T-helper 22 cell (primary cell): Measurements from ENCODE around the gene GALNTL6.

ENCODE experiments used
- DNase-seq: peaks from one replicate; pipeline ENCODE4 v3.0.0-alpha.2; 2020; ENCODE audit warnings: low read depth

The GALNTL6 gene

DNA sequence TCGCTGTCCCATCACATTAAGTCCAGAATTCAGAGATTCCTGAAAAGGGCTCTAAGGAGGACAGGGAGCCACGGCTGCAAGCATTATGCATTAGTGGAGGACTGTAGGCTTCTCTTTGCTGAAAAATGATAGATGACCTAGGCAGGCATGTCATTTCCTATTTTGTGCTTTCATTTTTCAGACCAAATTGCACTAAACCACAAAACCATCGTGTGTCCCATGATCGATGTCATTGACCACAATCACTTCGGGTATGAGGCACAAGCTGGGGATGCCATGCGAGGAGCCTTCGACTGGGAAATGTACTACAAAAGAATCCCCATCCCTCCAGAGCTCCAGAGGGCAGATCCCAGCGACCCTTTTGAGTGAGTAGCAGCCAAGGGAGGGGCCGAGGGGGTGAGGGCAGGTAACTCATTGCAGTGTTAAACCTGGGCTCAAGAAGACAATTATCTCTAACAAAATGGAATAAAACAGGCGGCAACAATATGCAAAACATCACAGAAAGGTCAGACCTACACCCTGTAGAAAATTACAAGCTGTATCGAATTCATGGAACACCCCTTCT is 1000.2 kb downstream of the GALNTL6 start:
- no peak for DNase-seq

DNA sequence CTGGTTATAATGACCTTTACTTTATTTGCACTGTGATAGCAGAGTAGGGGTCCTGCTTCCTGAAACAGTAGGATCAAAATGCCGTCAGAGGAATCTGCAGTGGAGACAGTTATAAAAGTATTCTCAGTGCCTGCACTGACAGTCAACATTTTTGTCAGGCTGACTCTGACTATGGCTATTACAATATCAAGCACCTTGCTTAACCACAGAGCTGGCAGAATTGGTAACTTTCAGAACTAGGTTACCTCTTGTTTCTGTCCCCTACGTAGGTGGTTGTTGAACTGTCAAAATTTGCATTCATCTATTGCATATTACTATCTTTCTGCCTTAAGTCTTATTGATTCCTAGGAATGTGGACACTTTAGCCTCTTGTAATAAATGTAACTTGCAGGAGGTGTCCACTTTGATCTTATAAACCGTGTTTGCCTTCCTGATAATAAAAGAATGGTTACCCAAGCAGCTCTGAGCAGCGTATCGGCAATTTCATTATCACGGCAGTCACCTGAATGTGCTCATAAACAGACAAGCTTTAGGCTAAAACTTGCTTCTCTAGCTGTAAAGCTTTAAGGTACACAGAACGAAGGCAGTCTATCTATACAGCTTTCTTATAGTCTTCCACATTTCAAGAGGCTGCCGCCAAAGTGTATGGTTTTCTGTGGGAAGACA is 1002.4 kb downstream of the GALNTL6 start:
- DNase-seq, result no peak

DNA sequence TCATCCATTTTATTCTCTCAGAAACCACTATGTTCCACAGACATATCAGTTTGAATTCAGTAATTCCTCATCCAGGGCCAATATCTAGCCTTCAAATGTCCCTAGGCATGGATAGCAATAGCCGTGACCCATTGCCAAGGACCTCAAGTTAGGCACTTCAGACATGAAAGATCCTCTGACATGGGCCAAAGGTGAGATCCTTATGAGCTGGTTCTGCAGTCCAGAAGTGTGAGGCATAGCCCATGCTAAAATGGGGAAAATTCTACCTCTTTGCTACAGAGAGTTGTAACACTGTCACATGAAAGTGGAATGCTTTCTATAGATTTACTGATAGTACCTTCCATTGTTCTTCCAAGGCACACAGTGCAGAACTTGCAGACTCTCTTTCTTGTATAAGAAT is 1005.7 kb downstream of the GALNTL6 start:
- no peak for DNase-seq

DNA sequence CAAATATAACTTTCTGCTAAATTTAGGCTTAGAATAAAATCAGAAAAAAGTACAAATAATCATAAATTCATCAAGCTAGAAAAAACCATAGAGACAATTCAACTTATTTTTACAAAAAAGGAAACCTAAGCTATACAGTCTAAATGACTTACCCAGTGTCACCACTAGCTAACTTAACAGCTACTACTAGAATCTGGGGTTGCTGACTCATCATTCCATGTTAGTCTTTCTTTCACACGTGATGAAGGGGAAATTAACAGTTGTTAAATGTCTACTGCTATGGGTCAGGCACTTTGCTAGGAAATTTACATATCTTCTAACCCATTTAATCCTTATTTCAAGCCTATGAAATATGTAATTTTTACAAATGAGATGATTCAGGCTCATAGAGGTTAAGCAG is 1006.1 kb downstream of the GALNTL6 start:
- no peak for DNase-seq

DNA sequence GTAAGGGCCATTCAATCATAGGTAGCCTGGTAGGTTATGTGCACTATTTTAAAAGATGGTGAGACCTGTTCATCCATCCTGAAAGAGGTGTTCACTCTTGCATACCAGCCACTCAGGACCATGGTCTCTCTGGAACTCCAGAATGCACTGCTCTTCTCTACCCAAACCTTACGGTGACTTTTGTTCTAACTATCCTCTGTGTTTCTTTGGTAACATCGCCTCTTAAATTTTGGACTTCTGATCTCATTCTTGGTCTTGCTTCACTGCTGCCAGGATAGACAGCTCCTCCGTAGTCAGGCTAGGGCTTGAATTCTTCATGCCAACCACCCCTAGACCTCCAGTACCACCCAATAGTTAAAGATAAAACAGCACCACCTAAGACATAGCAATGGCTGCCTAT is 1009.1 kb downstream of the GALNTL6 start:
- no peak for DNase-seq

DNA sequence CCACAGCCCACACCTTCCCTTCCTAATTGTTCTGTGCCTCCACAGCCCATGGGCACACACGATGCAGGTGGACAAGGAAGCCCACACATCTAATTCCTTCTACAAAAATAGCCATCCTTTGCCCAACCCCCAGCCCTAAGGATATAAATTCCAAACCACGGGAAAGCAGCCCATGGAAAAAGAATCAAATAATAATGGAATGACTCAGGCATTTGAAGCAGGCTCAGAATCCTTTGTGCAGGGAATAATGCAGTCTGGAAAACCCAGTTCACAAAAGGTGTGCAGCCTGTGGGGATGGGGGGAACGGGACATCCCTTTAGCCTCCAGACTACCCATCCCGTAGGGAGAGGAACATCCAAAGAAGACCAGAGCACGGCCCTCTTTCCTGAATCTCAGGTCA is 1013.1 kb downstream of the GALNTL6 start:
- DNase-seq, result no peak

DNA sequence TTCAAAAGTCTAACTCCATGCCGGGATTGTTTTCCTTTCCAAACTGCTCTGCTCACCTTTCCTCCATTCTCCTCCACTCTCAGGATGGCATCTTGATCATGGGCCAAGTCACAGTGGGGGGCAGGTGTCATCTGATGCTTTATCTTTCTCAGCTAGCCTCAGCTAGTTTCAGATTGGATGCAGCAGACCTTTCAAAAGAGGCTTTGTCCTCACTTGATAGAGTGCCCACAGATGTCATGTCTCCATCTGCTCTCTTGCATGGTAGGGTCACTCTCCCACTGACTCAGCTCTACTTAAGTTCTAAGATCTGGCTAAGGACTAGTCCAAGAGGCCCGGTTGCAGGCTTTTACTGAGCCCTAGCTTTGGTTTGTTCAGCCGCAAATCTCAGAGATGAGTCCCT is 1013.7 kb downstream of the GALNTL6 start:
- no peak for DNase-seq

DNA sequence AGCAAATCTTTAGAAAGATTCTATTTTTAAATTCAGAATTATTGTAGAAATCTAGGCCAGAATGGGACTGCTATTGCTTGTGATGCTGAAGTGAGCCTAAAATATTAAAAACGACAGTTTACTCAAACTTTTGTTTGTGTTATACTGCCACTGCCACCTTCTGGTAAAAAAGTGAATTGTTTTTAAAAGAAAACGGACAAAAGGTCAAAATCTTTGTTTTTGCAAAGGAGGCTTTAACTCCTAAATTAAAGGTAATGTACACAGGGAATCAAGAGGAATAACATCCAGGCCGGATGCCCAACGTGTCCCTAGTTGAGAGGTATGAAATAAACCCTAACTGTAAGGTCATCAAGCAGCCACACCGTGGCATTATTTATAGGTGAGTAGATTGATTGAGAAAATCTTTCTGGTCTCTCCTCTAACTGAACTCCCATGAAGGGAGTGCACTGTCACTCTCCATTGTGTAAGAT is 1017.1 kb downstream of the GALNTL6 start:
- no peak for DNase-seq

DNA sequence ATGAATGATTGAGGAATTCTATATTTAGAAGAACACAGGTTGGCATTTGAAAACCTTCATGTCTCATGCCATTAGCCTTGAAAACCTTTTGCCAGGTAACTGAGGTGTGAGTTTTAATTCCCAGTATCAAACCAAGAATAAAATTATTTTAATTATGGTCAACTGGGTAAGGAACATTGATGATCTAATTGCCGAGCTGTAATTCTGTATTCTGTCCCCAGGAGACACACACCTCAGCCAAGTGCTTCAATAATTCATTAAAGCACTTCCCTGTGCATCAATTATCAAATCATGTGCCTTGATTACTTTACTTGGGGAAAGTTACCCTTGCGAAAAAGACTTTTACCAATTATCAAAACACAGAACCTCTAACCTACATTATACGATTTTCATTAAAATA is 1023.5 kb downstream of the GALNTL6 start:
- DNase-seq, result no peak

DNA sequence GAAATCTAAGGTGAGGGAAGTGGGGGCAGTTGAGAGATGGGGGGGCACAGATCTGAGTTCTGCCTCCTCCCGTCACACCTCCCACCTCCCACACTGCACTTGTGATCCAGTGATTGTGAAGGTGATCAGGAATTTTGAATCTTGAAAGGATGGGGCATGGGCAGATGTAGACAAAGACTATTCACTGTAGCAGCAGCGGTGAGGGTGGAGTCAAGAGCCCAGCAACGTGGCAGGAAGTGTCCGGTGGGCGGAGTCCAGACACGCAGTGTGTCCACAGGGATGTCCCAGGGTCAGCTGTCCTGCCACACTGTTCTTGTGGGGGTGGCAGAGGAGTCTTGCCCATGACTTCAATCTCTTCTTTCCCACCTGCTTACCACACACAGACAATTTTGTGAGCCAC is 1024.9 kb downstream of the GALNTL6 start:
- no peak for DNase-seq

DNA sequence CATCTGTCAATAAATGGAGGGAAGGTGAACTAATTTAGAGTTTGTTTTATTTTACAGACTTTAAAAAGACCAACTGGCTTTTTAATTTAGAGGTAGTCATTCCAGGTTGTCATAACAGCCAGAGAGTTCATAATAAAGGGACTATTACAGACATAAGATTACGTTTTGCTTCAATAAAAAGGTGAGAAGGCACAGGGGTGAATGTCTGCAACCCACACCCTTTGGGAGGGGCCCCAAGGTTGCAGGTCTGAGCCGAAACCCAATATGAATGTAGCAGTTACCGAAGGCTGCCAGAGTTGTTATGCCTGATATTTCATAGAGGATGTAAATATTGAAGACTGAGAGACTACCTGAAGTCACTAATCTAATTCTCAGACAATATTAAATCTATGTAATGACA is 1025.7 kb downstream of the GALNTL6 start:
- no peak for DNase-seq

DNA sequence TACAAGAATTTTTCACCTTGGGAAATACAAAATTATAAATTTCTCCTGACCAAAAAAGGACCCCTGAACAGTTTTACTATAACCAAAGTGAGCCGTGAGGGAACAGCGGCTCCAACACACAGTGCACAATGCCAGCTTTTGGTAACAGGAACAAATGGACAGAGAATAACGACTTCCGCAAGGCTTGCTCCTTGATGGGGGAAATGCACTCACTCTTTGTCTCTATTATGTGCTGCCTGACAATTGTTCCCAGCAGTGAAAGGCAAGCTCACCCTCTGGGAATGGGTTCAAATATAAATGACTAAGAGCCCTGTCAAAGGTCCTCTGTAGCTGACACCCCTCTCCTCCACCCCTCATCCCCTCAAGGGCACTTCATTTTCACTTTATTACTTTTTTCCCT is 1029.6 kb downstream of the GALNTL6 start:
- DNase-seq, result no peak

DNA sequence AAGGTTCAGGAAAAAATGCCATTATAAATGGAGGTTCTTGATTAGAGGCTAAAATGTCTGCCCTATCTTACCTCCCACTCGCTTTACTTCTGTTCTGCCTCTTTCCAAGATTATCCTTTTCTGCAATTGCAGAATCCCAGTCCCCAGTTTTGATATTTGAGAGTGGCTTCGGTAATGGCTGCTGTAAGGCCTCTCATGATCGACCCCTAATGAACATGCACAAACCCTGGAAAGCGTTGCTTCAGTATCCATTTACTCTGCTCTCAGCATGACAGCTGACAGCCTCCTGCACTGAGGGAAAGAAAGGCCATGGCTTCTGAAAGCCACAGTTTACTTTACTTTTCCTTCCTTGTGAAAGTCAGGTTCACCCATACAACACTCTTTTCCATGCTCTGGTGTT is 1030.0 kb downstream of the GALNTL6 start:
- no peak for DNase-seq

DNA sequence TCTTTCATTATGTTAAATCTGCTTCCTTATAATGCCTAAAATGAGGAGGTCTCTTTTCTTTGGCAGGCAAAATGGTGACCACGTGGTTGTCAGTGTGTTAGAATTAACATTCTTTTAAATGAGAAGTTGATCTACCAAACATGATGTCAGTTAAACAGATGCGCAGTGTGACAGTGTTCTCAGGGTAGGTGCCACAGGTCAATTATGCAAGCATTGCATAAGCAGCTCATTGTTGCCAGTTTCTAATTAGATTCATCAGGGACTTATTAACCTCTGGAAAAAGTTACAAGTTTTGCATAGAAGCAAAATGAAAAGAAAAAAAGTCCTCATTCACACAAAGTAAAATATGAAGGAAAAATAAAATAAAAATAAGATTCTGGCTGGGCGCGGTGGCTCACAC is 1031.4 kb downstream of the GALNTL6 start:
- no peak for DNase-seq

DNA sequence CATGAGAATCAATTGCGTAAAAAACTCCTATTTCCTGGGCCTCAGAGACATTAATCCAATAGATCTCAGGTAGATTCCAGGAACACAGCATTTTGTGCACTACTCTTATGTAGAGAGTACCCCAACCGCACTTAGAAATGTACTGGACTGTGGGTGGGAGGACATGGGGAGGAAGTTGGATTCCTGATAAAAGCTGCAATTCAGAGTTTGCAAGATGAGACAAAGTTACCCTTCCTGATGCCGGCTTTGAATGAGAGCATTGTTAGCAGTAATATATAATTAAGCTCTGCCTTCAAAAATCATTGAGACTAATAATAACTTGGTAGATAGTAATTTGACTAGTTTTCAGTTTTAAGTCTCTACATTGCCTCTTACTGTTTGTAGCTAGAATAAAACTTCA is 1032.1 kb downstream of the GALNTL6 start:
- no peak for DNase-seq

DNA sequence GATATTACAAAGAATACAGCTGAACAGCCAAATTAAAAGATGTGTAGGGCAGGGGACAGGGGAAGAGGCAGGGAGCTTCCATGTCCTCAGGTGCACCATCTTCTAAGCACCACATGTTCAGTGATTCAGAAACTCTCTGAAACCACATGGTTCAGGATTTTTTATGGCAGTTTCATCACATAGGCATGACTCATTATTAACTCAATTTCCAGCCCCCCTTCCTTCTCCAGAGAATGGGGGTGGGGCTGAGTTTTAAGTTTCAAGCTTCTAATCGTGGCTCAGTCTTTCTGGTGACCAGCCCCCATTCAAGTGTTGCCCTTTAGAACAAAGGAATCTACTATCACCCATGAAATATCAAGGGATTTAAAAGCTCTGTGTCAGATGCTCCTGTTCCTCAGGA is 1037.6 kb downstream of the GALNTL6 start:
- no peak for DNase-seq

DNA sequence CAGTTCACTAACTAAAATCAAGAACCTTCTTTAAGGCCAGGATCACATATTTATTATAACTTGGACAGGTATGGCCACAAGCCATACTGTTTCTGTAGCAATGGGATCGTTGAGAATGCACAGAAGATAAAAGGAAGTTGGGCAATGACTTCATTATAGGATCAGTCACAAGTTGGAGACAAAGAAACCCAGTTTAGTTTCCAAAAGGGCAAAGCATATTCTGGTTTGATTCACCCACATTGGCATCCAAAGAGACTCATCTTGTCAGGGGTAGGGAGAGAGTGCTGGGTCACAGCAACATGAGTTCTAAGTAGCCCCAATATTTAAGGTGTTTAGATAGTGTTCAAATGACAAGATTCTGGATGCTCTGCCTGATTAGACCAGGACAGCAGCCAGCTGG is 1038.3 kb downstream of the GALNTL6 start:
- DNase-seq, result no peak

DNA sequence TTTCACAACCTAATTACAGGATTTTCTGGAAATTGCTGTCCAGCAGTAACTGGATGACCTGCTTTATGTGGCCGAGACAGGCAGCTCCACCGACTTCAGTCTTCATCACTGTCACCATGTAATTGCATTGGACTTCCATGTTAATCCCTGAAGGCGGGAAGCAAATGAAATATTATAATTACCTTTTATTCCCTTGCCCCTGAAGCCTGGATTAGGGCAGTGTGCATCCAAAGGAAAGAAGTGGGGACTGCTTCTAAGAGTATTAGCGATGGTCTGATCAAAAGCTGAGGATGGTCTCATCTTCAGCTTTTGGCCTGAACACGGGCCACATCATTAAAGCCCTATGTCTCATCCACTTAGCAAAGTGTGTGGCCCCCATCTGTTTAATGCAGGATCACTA is 1043.8 kb downstream of the GALNTL6 start:
- DNase-seq, result no peak

DNA sequence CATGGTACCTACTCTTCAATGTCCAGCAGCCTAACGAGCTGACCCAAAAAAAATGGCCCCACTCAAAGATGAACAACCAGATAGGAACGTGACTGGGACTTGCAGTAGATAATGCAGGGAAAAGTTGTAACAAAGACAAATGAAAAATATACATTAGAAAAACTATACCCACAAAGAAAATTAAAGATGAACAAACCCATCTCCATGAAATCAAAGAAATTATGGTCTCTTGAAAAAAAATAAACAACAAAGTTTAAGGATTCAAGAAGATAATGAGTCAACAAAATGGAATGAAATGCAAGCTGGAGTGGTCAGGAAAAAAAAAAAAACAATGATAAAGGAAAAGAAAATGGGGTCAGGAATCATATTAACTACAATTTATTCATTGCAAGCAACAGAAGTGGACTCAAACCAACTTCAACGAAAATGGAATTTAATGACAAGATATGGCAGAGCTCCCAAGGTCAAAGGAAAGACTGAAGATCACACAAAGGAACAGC is 1045.6 kb downstream of the GALNTL6 start:
- no peak for DNase-seq

DNA sequence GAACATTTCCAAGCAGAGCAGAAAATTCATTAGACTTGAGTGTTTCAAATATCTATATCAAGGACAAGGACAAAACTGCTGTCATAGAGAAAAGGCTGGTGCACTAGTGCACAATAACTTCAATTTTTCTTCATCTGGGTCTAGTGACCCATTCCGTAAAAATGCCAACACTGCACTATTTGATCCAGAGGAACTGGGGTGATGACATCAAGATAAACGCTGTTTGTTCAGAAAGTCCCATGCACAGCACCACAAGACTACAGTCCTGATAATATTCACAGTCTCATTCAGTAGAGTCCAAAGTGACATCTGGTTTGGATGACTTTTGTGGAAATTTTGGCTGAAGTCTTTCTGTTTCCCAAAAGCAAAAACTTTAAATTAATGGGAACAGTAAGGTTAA is 1051.9 kb downstream of the GALNTL6 start:
- DNase-seq, result no peak

DNA sequence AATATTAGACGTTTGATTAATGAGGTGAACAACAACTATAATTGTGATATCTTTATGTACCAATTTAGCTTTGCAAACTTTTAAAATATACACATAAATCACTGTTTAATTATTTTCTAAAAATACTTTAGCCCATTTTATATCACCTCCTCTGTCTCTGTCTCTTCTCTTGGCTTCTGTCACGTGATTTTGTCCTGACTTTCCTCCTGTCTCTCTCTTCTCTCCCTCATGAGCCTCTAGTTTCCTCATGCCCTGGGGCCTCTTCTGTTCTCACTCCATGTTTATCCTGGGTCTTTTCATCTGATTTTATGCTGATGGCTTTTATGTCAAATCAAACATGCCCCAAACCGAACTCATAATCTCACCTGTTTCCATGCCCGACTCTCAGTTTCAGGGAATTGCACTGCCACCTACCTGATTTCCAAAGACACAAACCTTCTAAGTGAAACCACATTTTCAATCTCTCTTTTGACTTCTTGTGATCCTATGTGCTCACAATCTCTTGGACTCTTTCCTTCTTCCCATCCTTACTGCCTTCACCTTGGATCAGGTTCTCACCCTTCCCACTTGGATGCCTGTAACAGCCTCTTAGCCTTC is 1052.4 kb downstream of the GALNTL6 start:
- DNase-seq, result no peak

DNA sequence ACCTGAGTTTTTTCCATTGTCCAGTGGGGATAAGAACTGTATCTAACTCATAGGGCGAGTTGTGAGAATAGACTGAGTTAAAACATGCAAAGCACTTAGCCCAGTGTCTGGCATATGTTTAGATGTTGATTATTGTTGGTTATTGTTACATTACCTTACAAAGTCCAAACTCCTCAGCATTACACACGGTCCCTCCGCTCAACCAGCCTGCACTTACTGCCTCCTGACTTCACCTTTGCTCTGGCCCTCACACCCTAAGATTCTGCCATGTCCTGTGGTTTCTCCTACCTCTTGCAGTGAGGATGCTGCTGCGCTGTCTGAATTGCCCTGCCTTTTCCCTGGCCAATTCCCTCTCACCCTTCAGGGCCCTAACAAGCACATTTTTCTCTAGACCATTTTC is 1053.2 kb downstream of the GALNTL6 start:
- DNase-seq, result no peak

DNA sequence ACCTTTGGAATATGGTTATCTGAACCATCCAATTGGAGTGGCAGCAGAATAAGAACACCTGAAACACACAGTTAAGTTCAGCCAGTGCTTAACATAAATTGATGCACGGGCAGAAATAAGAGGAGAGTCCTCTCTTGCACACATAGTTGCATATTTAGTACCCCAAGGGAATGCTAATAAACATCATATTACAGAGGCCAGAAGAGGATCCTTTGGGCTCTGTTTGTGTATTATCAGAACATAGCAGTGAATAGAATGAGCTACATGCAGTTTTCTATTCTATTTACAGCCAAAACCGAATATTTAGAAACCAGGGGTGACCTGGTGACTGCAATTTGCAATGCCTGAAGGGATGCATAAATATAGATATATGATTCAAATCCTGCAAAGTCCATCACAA is 1054.6 kb downstream of the GALNTL6 start:
- no peak for DNase-seq

DNA sequence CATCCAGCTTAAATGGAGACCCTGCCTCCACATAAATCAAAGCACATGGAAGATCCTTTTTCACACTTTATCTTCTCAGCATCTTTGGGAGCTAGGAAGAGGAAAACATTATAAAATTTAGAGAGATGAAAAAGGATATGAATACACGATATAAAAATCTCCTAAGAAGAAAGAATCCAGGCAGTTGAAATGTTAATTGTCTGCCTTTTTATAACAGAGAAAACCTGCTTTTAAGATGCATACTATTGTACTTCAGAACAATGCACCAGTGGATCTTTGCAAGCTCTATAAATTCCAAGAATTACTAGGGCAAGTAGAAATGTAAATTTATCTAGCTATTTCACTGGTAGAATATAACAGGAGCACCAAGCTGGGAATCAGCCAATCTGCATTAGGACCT is 1055.1 kb downstream of the GALNTL6 start:
- no peak for DNase-seq
